H1 (cell line): ENCODE measurements around the gene ABCA13. TPM values are rescaled to one million over a fixed set of nuclear protein-coding genes. Genes with fewer than 3 reads are reported as not detected.

Source experiments
- CTCF ChIA-PET: fragments of 300-600 bp; sonication (Branson Sonifier 250); formaldehyde crosslinking; loops from one replicate; lab custom pipeline; 2021; ENCODE audit not compliant: partially characterized antibody; lab: Charles Lee
- POLR2A ChIA-PET: fragments of 300-600 bp; sonication (Branson Sonifier 250); formaldehyde crosslinking; loops from one replicate; lab custom pipeline; 2021; ENCODE audit warnings: inconsistent platforms; ENCODE audit not compliant: partially characterized antibody; lab: Charles Lee
- DNase-seq, 2 experiments: peaks; one replicate each; pipeline versions ENCODE4 v3.0.0 to v3.0.0-alpha.2; 2010 to 2022; ENCODE audit warnings: low spot score in 2 of 2, low read depth in 1 of 2, mixed read lengths in 1 of 2
- FAIRE-seq: peaks from 2 replicates; lab custom pipeline; 2011; peaks lifted over from hg19 to GRCh38; lab: Jason Lieb, UNC
- H2AFZ ChIP-seq: 2 replicates; pipeline ENCODE4 v1.8.1; 2012; ENCODE audit warnings: low read length, inconsistent platforms
- H2AK5ac ChIP-seq: 2 replicates; pipeline ENCODE4 v1.6.1; 2013; ENCODE audit warnings: low read depth, low read length
- H2BK120ac ChIP-seq: replicated peaks from 2 replicates; pipeline ENCODE3; 2013; ENCODE audit warnings: low read depth, low read length, inconsistent platforms
- H2BK12ac ChIP-seq: 2 replicates; pipeline ENCODE4 v1.6.1; 2013; ENCODE audit warnings: low read depth, low read length
- H2BK15ac ChIP-seq: 2 replicates; pipeline ENCODE4 v1.6.1; 2013; ENCODE audit warnings: low read length
- H2BK20ac ChIP-seq: 2 replicates; pipeline ENCODE4 v1.6.1; 2013; ENCODE audit warnings: low read length
- H2BK5ac ChIP-seq: 2 replicates; pipeline ENCODE4 v1.6.1; 2013; ENCODE audit warnings: low read depth, low read length
- H3K14ac ChIP-seq: 2 replicates; pipeline ENCODE4 v1.6.1; 2013; ENCODE audit warnings: inconsistent platforms; ENCODE audit not compliant: insufficient read length
- H3K18ac ChIP-seq: 2 replicates; pipeline ENCODE4 v1.6.1; 2013; ENCODE audit warnings: low read length; ENCODE audit errors: extremely low read depth
- H3K23ac ChIP-seq: 2 replicates; pipeline ENCODE4 v1.6.1; 2013; ENCODE audit warnings: inconsistent platforms; ENCODE audit not compliant: insufficient read length
- H3K23me2 ChIP-seq: 2 replicates; pipeline ENCODE4 v1.6.1; 2013; ENCODE audit warnings: low read depth, low read length
- H3K27ac ChIP-seq: 2 replicates; pipeline ENCODE4 v1.6.1; 2011; ENCODE audit warnings: low read depth, low read length, inconsistent platforms
- H3K27me3 ChIP-seq, 4 experiments: replicated peaks in 1 of 4; 1 replicate in 1 of 4; 2 replicates in 3 of 4; pipeline versions ENCODE4 v1.6.1 to v1.8.1; 2011 to 2013; ENCODE audit warnings: low read length in 3 of 4, mild to moderate bottlenecking in 3 of 4, inconsistent platforms in 2 of 4, mixed read lengths in 2 of 4, moderate library complexity in 1 of 4; ENCODE audit not compliant: control insufficient read depth in 3 of 4, insufficient read depth in 3 of 4; ENCODE audit errors: extremely low read depth in 1 of 4
- H3K36me3 ChIP-seq, 4 experiments: 2 replicates each; pipeline versions ENCODE4 v1.6.1 to v1.8.1; 2011 to 2013; ENCODE audit warnings: mild to moderate bottlenecking in 4 of 4, low read length in 3 of 4, moderate library complexity in 2 of 4, control low read depth in 1 of 4, inconsistent platforms in 1 of 4; ENCODE audit not compliant: insufficient read depth in 4 of 4, control insufficient read depth in 2 of 4
- H3K4ac ChIP-seq: replicated peaks from 2 replicates; pipeline ENCODE3; 2013; ENCODE audit warnings: low read length, low read depth, mixed read lengths, inconsistent platforms; ENCODE audit not compliant: insufficient read length
- H3K4me1 ChIP-seq, 4 experiments: replicated peaks in 1 of 4; 1 replicate in 1 of 4; 2 replicates in 3 of 4; pipeline versions ENCODE4 v1.6.1 to v1.8.1; 2011 to 2013; ENCODE audit warnings: low read length in 3 of 4, inconsistent platforms in 2 of 4, mixed read lengths in 1 of 4; ENCODE audit not compliant: insufficient read depth in 4 of 4, control insufficient read depth in 3 of 4
- H3K4me2 ChIP-seq, 2 experiments: 2 replicates each; pipeline versions ENCODE4 v1.6.1 to v1.8.1; 2011 to 2013; ENCODE audit warnings: low read depth in 2 of 2, low read length in 2 of 2, control low read depth in 1 of 2, inconsistent platforms in 1 of 2, mild to moderate bottlenecking in 1 of 2; ENCODE audit not compliant: insufficient read depth in 1 of 2
- H3K4me3 ChIP-seq, 4 experiments: fragments of 200-600, 300-600 bp in 1 of 4; sonication (generic), shearing (Covaris generic), sonication (Bioruptor Twin) in 1 of 4; 2 replicates each; pipeline versions ENCODE4 v1.5.1 to v1.8.1; 2011 to 2016; ENCODE audit warnings: low read length in 4 of 4, low read depth in 3 of 4, control low read depth in 2 of 4, inconsistent platforms in 2 of 4, mild to moderate bottlenecking in 2 of 4, mixed read lengths in 1 of 4, moderate library complexity in 1 of 4; ENCODE audit not compliant: insufficient read depth in 2 of 4; ENCODE audit errors: extremely low read depth in 1 of 4
- H3K56ac ChIP-seq: replicated peaks from 2 replicates; pipeline ENCODE3; 2013; ENCODE audit warnings: low read depth, mild to moderate bottlenecking, mixed read lengths, low read length, inconsistent platforms; ENCODE audit not compliant: insufficient read length
- H3K79me1 ChIP-seq: 2 replicates; pipeline ENCODE4 v1.6.1; 2013; ENCODE audit warnings: low read depth, low read length, control low read depth
- H3K79me2 ChIP-seq, 2 experiments: 2 replicates each; pipeline versions ENCODE4 v1.6.1 to v1.8.1; 2012 to 2013; ENCODE audit warnings: low read length in 2 of 2, mild to moderate bottlenecking in 2 of 2, inconsistent platforms in 1 of 2; ENCODE audit not compliant: insufficient read depth in 2 of 2, control insufficient read depth in 1 of 2
- H3K9ac ChIP-seq, 4 experiments: replicated peaks in 1 of 4; 1 replicate in 1 of 4; 2 replicates in 3 of 4; pipeline versions ENCODE4 v1.6.1 to v1.8.1; 2011 to 2013; ENCODE audit warnings: low read depth in 3 of 4, low read length in 3 of 4, control low read depth in 2 of 4, mild to moderate bottlenecking in 2 of 4, moderate library complexity in 2 of 4, inconsistent platforms in 1 of 4; ENCODE audit errors: extremely low read depth in 1 of 4
- H3K9me3 ChIP-seq, 2 experiments: 2 replicates each; pipeline versions ENCODE4 v1.6.1 to v1.8.1; 2012 to 2013; ENCODE audit warnings: mild to moderate bottlenecking in 2 of 2, moderate library complexity in 2 of 2, control low read depth in 1 of 2, inconsistent platforms in 1 of 2, low read depth in 1 of 2, low read length in 1 of 2, mixed read lengths in 1 of 2; ENCODE audit not compliant: insufficient read depth in 2 of 2
- H4K20me1 ChIP-seq, 2 experiments: replicated peaks in 1 of 2; 2 replicates each; pipeline versions ENCODE3 to v1.8.1; 2011 to 2013; ENCODE audit warnings: inconsistent platforms in 2 of 2, low read length in 2 of 2, mild to moderate bottlenecking in 1 of 2; ENCODE audit not compliant: insufficient read depth in 2 of 2, control insufficient read depth in 1 of 2
- H4K5ac ChIP-seq: 2 replicates; pipeline ENCODE4 v1.6.1; 2013; ENCODE audit warnings: low read length, low read depth, mixed read lengths, inconsistent platforms; ENCODE audit not compliant: insufficient read length
- H4K8ac ChIP-seq: 2 replicates; pipeline ENCODE4 v1.8.0; 2013; ENCODE audit warnings: mild to moderate bottlenecking, moderate library complexity, low read length, inconsistent platforms; ENCODE audit not compliant: insufficient read depth; ENCODE audit errors: extremely low read depth
- H4K91ac ChIP-seq: replicated peaks from 2 replicates; pipeline ENCODE3; 2013; ENCODE audit warnings: low read length, mixed read lengths, inconsistent platforms; ENCODE audit not compliant: insufficient read length
- CTCF ChIP-seq, 3 experiments: IDR thresholded peaks; 1 replicate in 2 of 3; 2 replicates in 1 of 3; pipeline versions ENCODE4 v1.5.1 to v1.6.1; 2011; ENCODE audit warnings: low read length in 3 of 3, mild to moderate bottlenecking in 3 of 3, inconsistent platforms in 2 of 3, low read depth in 1 of 3, moderate library complexity in 1 of 3; ENCODE audit not compliant: insufficient read depth in 1 of 3; ENCODE audit errors: control extremely low read depth in 1 of 3
- JUN ChIP-seq: IDR thresholded peaks from 2 replicates; pipeline ENCODE4 v1.6.1; 2011; ENCODE audit warnings: low read depth, mild to moderate bottlenecking, improper control_type of control experiment, low read length
- PHF8 ChIP-seq: fragments of 200-600 bp; sonication (generic); conservative IDR thresholded peaks from 2 replicates; pipeline ENCODE4 v1.7.1; 2012; ENCODE audit warnings: low read depth, mild to moderate bottlenecking, inconsistent platforms, low read length, moderate library complexity
- SIRT6 ChIP-seq: IDR thresholded peaks from one replicate; pipeline ENCODE4 v1.7.1; 2012; ENCODE audit warnings: low read length, inconsistent platforms
- SP2 ChIP-seq: IDR thresholded peaks from 2 replicates; pipeline ENCODE4 v1.6.1; 2012; ENCODE audit warnings: mild to moderate bottlenecking, low read length, inconsistent platforms
- TCF12 ChIP-seq: IDR thresholded peaks from 2 replicates; pipeline ENCODE4 v1.6.1; 2011; ENCODE audit warnings: low read depth, mild to moderate bottlenecking, low read length
- TEAD4 ChIP-seq: IDR thresholded peaks from 2 replicates; pipeline ENCODE4 v1.6.1; 2012; ENCODE audit warnings: low read depth, low read length, inconsistent platforms, mixed read lengths
- WGBS, 2 experiments: shearing (Covaris generic) in 1 of 2; methylation state at CpG; one replicate each; pipeline versions ENCODE4 v1.1.6 to v1.1.7; 2013 to 2015; ENCODE audit warnings: low lambda C conversion rate in 2 of 2, mixed read lengths in 2 of 2, inconsistent platforms in 1 of 2, low coverage in 1 of 2, missing lambda C conversion rate in 1 of 2; ENCODE audit not compliant: insufficient replicate concordance in 2 of 2, insufficient coverage in 1 of 2, insufficient read length in 1 of 2; ENCODE audit errors: extremely low coverage in 1 of 2, missing lambda C conversion rate in 1 of 2; 5-methylcytosine and 5-hydroxymethylcytosine counted together
- polyA plus RNA-seq, 7 experiments: library from polyadenylated mRNA; depleted of rRNA in 3 of 7; stranded (reverse) in 5 of 7; unstranded in 2 of 7; fragments of >200 nt in 5 of 7; fragments of 200-250 nt in 2 of 7; gene quantifications; 1 replicate in 5 of 7; 2 replicates in 1 of 7; 4 replicates in 1 of 7; pipeline versions ENCODE4 v1.2.1 to v1.2.3, GENCODE V29; 2011 to 2013; ENCODE audit warnings: missing spikeins in 2 of 7, mixed read lengths in 2 of 7
- total RNA-seq: library from RNA; stranded (reverse); fragmentation: NEBNext Ultra II Directional; extraction: Animal tissue kit (Norgen Biotek cat#: 25700); gene quantifications from 2 replicates; pipeline ENCODE4 v1.2.1, GENCODE V29; 2021

ABCA13 gene
- total and polyA plus RNA-seq, 2 of the 8 experiments (the other 6 are each of a cell fraction or from before 2014, with no cell fraction given) = 0.07 to 0.09 TPM

- H3K14ac ChIP-seq = no peak overlapping the region
- no peak overlapping the region for H2BK120ac ChIP-seq
- no peak overlapping the region for H3K56ac ChIP-seq
- H3K4me2 ChIP-seq = no peak overlapping the region
- TF ChIP-seq SIRT6 (no peak), PHF8 (no peak), TCF12 (no peak), TEAD4 (no peak), JUN (no peak), SP2 (no peak), CTCF (IDR thresholded peaks at IDR 0.05; ENCODE audit: control extremely low read depth in 1 of 3, insufficient read depth in 1 of 3, low read depth in 1 of 3, low read length in 3 of 3) (no peak)
- no peak for DNase-seq
- no peaks in the 10 kb centered on the region for H3K4me1 ChIP-seq
- H3K18ac ChIP-seq = no peak overlapping the region
- H2AK5ac ChIP-seq = no peak overlapping the region
- FAIRE-seq = no peak
- H3K79me1 ChIP-seq = no peaks in the 10 kb centered on the region
- no peak overlapping the region for H4K91ac ChIP-seq
- H3K9me3 ChIP-seq = peaks cover 10 to 18% of the 10 kb centered on the region in 2 experiments; a peak in 3 of 4 replicates
- H4K8ac ChIP-seq = no peak overlapping the region
- no peak overlapping the region for H3K23ac ChIP-seq
- H3K9ac ChIP-seq = no peak overlapping the region
- H3K79me2 ChIP-seq = no peaks in the 10 kb centered on the region
- no peak overlapping the region for H4K5ac ChIP-seq
- H2BK12ac ChIP-seq = no peak overlapping the region
- H3K23me2 ChIP-seq = no peaks in the 10 kb centered on the region
- CTCF ChIA-PET = no interaction called here
- H2BK5ac ChIP-seq = no peak overlapping the region
- 95% methylated on average over 2 of the region's 2 CpGs; no CpG with 5 or more reads in 1 of the 2 experiments for WGBS, 2 experiments
- no peak overlapping the region for H2AFZ ChIP-seq
- no peak overlapping the region for H3K4me3 ChIP-seq
- no peak overlapping the region for H2BK15ac ChIP-seq
- H3K4ac ChIP-seq = no peak overlapping the region
- POLR2A ChIA-PET = no interaction called here
- H3K27me3 ChIP-seq = no peaks in the 10 kb centered on the region
- peaks cover 0 to 5% (median 0%) of the 10 kb centered on the region in 4 experiments; a peak in 1 of 8 replicates for H3K36me3 ChIP-seq
- no peak overlapping the region for H3K27ac ChIP-seq
- H4K20me1 ChIP-seq = no peaks in the 10 kb centered on the region
- no peak overlapping the region for H2BK20ac ChIP-seq
Observed at GRCh38 chr7:48165157-48165556, 6.1 kb upstream of the ABCA13 start.
